Keratinocyte (primary cell): Measurements from ENCODE around the gene PDCD11.

Experiments used
- CTCF ChIP-seq, 3 experiments: IDR thresholded peaks in 1 of 3; conservative IDR thresholded peaks in 1 of 3; optimal IDR thresholded peaks in 1 of 3; 2 replicates in 2 of 3; 3 replicates in 1 of 3; pipeline versions ENCODE3 to v1.5.1; 2011; ENCODE audit warnings: low read length in 3 of 3, mild to moderate bottlenecking in 3 of 3, moderate library complexity in 2 of 3, control low read depth in 1 of 3, inconsistent platforms in 1 of 3; ENCODE audit not compliant: insufficient read depth in 2 of 3; ENCODE audit errors: extremely low read depth in 1 of 3
- EZH2 ChIP-seq: IDR thresholded peaks from one replicate; pipeline ENCODE4 v1.6.1; 2012; ENCODE audit warnings: inconsistent platforms, mild to moderate bottlenecking, low read length, moderate library complexity

- TF ChIP-seq CTCF (optimal IDR thresholded peaks at IDR 0.05 in 1 of 3, IDR thresholded peaks at IDR 0.05 in 1 of 3, conservative IDR thresholded peaks at IDR 0.05 in 1 of 3; ENCODE audit: extremely low read depth in 1 of 3, insufficient read depth in 2 of 3, low read length in 3 of 3) (no peak), EZH2 (no peak)
These were observed 76.8 kb downstream of the PDCD11 start for GRCh38 chr10:103473261-103473671.
